ENCODE data around the gene TGIF2.
"Not testable (repeated sequence)": the region's sequence is repeated elsewhere in the genome, so short reads cannot be mapped to it uniquely, and the experiment has no call there.

Gene TGIF2

GRCh38 chr20:36601540-36601939, 28.1 kb downstream of the TGIF2 start:
- no peak for TF ChIP-seq CTCF (IDR thresholded peaks at IDR 0.05; ENCODE audit: insufficient read depth, low read length, poor library complexity, severe bottlenecking)
- DNase-seq (ENCODE audit: extremely low read depth, insufficient read length) = no peak
- no peaks in the 10 kb centered on the region for H3K27me3 ChIP-seq (replicated peaks; ENCODE audit: control insufficient read depth, insufficient read depth, low read length)
- H3K4me3 ChIP-seq (replicated peaks; ENCODE audit: low read depth, low read length) = no peak overlapping the region
- no peaks in the 10 kb centered on the region; the same call in none of the 2 replicates for H3K36me3 ChIP-seq (ENCODE audit: control insufficient read depth, insufficient read depth, low read length)

GRCh38 chr20:36604952-36605398, 31.6 kb downstream of the TGIF2 start:
- no peaks in the 10 kb centered on the region for H3K27me3 ChIP-seq (replicated peaks; ENCODE audit: control insufficient read depth, insufficient read depth, low read length)
- peak overlapping the region; percentile 46 for H3K4me3 ChIP-seq (replicated peaks; ENCODE audit: low read depth, low read length)
- peaks cover 13% of the 10 kb centered on the region for H3K36me3 ChIP-seq (ENCODE audit: control insufficient read depth, insufficient read depth, low read length)
- TF ChIP-seq CTCF (IDR thresholded peaks at IDR 0.05; ENCODE audit: insufficient read depth, low read length, poor library complexity, severe bottlenecking) = no peak
- peak; percentile 86 for DNase-seq (ENCODE audit: extremely low read depth, insufficient read length)

GRCh38 chr20:36605399-36606157, 32.2 kb downstream of the TGIF2 start, which contains the start of gene RAB5IF:
Gene RAB5IF (plus strand): TSS chr20:36605779. CDS start chr20:36605952, 173 bp downstream.
- TF ChIP-seq CTCF (IDR thresholded peaks at IDR 0.05; ENCODE audit: insufficient read depth, low read length, poor library complexity, severe bottlenecking) = peak; percentile 87
- DNase-seq (ENCODE audit: extremely low read depth, insufficient read length) = peak; percentile 100
- H3K4me3 ChIP-seq (replicated peaks; ENCODE audit: low read depth, low read length) = peak within 1 kb of the TSS; percentile 99
- peaks cover 14% of the 10 kb centered on the region for H3K36me3 ChIP-seq (ENCODE audit: control insufficient read depth, insufficient read depth, low read length)
- H3K27me3 ChIP-seq (replicated peaks; ENCODE audit: control insufficient read depth, insufficient read depth, low read length) = no peaks in the 10 kb centered on the region

- Histone ChIP-seq H3K27me3 (replicated peaks; ENCODE audit: control insufficient read depth, insufficient read depth, low read length) (no peaks in the 10 kb centered on the region), H3K36me3 (ENCODE audit: control insufficient read depth, insufficient read depth, low read length) (peaks cover 16% of the 10 kb centered on the region), H3K4me3 (replicated peaks; ENCODE audit: low read depth, low read length) (peak overlapping the region; percentile 99)
- TF ChIP-seq CTCF (IDR thresholded peaks at IDR 0.05; ENCODE audit: insufficient read depth, low read length, poor library complexity, severe bottlenecking) = no peak
- DNase-seq (ENCODE audit: extremely low read depth, insufficient read length) = no peak
Measured at GRCh38 chr20:36606158-36607066, 33.0 kb downstream of the TGIF2 start.

- Histone ChIP-seq H3K4me3 (replicated peaks; ENCODE audit: low read depth, low read length) (peak overlapping the region; percentile 99), H3K36me3 (ENCODE audit: control insufficient read depth, insufficient read depth, low read length) (peaks cover 23% of the 10 kb centered on the region), H3K27me3 (replicated peaks; ENCODE audit: control insufficient read depth, insufficient read depth, low read length) (no peaks in the 10 kb centered on the region)
- TF ChIP-seq CTCF (IDR thresholded peaks at IDR 0.05; ENCODE audit: insufficient read depth, low read length, poor library complexity, severe bottlenecking) = no peak
- DNase-seq (ENCODE audit: extremely low read depth, insufficient read length) = no peak
Measured at GRCh38 chr20:36607586-36608387, 34.4 kb downstream of the TGIF2 start.

- not testable (repeated sequence) for DNase-seq (ENCODE audit: extremely low read depth, insufficient read length); H3K4me3 ChIP-seq (replicated peaks; ENCODE audit: low read depth, low read length); H3K27me3 ChIP-seq (replicated peaks; ENCODE audit: control insufficient read depth, insufficient read depth, low read length)
- H3K36me3 ChIP-seq (ENCODE audit: control insufficient read depth, insufficient read depth, low read length) = peaks cover 25% of the 10 kb centered on the region
Measured at GRCh38 chr20:36608388-36608728, 35.0 kb downstream of the TGIF2 start.
